Stimulated activated CD4-positive, alpha-beta T cell treated with anti-CD3 and anti-CD28 coated beads, Interleukin-15, amount 100 ng/mL, for 24 hours (primary cell): Measurements from ENCODE around the gene NFATC1.
"Not testable (repeated sequence)": the region's sequence is repeated elsewhere in the genome, so short reads cannot be mapped to it uniquely, and the experiment has no call there.

Source experiments
- DNase-seq: peaks from one replicate; pipeline ENCODE4 v3.0.0-alpha.2; 2020

NFATC1 gene

GRCh38 chr18:79375441-79376154 is 20.1 kb upstream of the NFATC1 start:
- DNase-seq = no peak

DNA sequence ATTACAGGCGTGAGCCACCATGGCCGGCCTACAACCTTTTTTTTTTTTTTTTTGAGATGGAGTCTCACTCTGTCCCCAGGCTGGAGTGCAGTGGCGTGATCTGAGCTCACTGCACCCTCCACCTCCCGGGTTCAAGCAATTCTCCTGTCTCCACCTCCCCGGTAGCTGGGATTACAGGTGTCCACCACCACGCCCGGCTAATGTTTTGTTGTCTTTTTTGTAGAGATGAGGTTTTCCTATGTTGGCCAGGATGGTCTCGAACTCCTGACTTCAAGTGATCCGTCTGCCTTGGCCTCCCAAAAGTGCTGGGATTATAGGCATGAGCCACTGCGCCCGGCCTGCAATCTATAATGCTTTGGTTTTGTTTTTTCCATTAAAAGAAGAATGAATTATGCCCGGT is 19.1 kb upstream of the NFATC1 start:
- not testable (repeated sequence) for DNase-seq

DNA sequence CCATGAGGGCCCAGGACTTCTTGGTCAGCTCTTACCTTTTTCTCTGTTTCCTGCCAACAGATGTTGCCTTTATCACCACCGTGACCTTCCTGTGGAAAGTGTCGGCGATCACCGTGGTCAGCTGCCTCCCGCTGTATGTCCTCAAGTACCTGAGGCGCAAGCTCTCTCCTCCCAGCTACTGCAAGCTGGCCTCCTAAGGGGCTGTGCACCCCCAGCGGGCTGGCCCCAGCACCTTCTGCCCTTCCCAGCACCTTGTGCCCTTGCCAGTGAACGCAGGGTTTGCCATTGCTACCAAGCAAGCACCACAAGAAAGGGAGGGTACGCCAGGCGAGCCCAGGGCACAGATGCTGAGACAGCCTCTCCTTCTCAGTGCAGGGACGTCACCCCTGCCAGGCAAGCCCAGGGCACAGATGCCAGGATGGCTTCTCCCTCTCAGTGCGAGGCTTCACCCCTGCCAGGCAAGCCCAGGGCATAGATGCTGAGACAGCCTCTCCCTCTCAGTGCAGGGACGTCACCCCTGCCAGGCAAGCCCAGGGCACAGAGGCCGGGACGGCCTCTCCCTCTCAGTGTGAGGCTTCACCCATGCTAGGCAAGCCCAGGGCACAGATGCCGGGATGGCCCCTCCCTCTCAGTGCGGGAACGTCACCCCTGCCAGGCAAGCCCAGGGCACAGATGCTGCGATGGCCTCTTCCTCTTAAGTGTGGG is 18.4 kb upstream of the NFATC1 start:
- DNase-seq = no peak

DNA sequence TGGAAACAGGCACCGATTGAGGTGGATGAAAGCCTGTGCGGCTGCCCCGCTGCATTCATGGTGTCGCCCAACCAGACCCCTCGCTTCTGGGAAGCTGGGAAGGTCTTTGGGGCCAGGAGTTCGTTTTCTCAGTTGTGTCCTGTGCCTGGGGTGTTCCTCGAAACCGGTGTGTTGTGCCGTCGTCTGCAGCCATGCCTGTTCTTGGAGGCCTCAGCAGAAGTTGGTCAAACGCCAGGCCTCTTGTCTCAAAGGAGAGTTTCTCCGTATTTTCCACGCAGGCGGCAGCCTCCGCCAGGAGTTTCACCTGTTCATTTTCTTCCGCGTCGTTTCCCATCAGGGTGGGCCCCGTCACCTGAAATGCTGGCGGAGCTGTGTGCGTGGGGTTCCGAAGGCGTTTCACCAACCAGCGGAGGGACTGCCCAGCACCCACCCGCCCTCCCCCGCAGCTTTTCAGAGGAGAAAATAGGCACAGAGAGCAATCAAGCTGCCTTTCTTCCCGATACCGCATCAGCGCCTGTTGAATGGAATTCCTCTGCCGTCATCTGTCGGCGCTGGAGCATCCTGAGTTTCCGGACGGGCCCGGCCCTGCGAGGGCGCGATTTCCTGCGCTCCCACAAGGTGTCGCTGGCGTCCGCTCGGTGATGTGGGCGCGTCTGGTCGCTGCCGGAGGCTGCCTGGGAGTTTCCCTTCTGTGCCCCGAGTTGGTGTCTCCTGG is 17.0 kb upstream of the NFATC1 start:
- DNase-seq = peak; percentile 86

DNA sequence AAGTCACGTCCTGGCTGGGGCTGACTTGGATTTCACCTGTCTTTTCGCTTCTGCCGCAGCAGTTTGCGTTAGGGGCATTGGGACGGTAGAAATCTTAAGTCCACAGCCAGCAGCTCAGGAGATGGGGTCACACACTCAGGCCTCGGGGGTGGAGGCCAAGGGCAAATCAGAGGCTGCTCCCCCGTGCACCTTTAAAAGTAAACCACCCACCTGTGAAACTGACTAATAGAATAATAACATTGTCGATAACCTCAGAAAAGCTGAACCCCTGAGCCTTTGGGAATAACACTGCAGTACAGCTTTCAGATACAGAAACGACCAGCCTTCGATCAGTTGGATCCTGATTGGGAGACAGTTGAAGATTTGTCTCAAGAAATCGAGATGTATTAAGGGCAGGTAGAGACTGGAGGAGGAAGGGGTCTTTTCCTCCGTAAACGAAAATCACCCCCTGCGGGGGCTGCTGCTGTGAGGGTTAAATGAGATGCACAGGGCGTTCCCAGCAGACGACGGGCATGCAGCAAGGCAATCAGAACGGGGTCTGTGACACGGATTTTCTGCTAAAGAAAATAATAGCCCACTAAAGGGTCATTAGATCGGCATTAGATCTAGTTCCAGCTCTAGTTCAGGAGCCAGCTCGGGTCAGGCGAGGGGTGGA is 16.4 kb upstream of the NFATC1 start:
- no peak for DNase-seq

DNA sequence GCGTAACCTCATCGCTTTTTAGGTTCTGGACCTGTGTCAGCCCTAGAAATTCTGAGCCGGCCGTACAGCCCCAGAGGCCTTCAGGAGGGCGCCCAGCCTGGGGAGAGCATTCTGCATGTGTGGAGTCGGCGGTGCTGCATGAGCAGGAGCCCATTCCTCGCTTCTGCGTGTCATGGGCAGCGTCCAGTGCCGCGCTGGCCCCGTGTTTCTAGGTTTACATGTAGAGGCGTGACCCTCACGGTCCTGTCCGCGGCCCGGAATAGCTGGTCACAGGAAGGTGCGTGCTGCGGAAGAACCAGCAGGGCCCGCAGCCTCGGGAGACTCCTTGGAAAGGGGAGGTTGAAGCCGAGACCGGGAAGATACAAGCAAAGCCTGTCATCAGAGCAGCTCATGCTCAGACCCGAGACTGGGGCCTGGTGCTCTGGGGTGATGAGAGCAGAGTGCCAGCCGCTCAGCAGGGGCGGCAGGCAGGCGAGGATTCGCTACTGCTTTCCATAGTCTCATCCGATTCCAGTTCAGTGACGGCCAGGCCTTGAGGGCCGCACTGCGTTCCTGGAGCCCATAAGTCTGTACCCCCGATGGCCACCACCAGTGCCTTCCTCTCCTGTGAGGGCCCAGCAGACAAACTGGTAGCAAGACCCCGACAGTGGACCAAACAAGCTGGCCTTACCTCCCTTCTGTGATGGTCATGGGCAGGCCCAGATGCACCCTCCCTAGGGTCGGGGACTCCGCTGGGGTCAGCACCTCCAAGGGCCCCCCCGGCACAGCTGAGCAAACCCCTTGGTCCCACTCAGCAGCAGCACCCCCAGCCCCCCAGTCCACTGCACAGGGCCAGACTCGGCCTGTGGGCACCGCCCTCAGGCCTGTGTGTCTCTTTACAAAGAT is 15.6 kb upstream of the NFATC1 start:
- DNase-seq = no peak

GRCh38 chr18:79380816-79381806 is 14.6 kb upstream of the NFATC1 start:
- DNase-seq = peak; percentile 82

DNA sequence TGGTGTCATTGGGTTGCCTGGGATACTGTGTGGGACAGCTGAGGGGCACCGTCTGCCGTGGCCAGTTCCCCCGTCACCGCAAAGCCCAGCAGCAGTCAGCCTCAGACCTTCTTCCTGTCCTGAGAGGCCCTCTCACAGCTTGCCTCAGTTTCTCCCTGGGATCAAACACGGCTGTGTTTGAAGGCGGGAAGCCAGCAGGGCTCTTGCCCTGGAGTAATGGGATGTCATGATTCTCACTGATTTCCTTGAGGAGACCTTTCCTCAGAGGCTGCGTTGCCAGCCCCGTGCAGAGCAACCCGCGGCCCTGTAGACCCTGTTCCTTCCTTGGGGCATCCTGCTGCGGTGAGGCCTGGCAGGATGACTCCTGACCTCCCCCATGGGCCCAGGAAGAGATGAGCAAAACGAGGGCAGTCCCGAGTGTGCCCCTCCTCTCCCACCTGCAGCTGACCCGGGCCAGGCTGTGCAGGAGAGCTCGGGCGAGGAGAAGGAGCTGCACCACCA is 13.9 kb upstream of the NFATC1 start:
- no peak for DNase-seq

GRCh38 chr18:79382681-79383387 is 12.9 kb upstream of the NFATC1 start:
- DNase-seq = no peak

DNA sequence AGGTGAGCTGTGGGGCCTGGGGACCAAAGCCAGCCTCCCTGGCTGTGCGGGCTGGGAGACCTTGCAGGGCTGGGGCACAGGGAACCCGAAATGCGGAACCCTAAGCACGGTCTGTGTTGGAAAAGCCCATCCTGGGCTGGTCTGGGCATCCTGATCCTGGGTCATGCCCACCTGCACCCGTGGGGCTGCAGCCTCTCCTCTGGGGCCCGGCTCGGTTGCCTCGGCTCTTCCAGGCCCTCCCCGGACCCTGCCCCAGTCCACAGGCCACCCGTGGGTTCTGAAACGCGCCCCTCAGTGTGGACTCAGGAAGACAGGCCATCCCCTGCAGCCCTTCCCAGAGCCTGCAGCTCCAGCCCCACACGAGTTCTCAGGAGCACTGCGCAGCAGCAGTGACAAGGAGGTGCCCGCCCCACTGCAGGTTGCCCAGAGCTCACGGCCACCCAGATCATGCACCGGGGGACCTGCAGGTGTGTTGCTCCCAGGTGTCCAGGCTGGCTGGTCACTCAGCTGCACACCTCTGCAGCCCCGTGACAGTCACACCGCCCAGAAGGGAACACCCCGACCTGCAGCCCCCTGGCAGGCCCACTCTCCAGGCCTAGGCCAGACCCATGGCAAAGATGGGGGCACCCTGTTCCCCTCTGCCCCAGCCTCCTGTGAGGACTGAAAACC is 12.2 kb upstream of the NFATC1 start:
- no peak for DNase-seq

- no peak for DNase-seq
Observed at GRCh38 chr18:79384151-79384807, 11.5 kb upstream of the NFATC1 start.

GRCh38 chr18:79384834-79385233 is 10.9 kb upstream of the NFATC1 start:
- DNase-seq = no peak

DNA sequence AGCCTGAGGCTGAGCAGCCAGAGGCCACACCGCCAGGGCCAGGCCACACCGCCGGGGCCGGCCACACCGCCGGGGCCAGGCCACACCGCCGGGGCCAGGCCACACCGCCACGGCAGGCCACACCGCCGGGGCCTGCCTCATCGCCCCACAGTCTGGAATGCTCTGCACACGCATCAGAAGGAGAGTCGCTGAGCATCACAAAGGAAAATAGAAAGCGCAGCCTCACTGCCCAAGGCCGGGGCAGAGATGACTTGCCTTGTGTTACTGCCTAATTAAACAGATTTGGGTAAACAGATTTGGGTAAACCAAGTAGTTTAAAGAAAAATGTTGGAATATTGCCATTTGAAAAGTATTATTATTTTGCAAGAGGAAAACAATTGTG is 10.4 kb upstream of the NFATC1 start:
- DNase-seq = no peak

DNA sequence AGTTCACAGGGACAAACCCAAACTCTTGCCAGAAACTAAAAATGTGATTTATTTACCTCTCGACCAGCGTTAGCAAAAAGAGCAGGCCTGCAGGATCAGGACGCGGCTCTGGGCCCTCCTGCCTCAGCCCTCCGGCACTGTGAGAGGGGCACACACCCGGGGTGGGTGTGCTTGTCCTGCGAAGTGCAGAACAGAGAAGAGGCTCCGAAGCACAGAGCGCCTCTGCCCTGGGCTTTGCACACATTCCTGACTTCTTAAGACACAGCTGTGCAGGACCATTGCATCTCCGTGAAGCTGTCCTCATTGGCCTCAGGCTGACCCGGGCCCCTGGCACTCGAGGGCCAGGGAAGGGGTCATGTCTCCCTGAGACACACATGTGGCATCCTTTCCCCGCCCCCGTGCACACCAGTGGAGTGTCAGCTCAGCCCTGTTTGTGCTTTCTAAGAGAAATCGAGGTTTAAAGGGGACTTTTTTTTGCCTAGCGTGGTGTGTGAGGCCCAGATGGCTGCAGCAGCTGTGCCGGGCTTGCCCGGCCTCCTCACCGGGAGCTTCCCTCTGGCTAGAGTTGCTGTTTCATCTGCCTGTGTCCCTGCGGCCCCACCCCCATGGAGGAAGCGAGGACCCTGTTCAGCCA is 9.9 kb upstream of the NFATC1 start:
- no peak for DNase-seq

GRCh38 chr18:79386547-79386946 is 9.2 kb upstream of the NFATC1 start:
- no peak for DNase-seq

- no peak for DNase-seq
Observed at GRCh38 chr18:79387214-79387613, 8.5 kb upstream of the NFATC1 start.

DNA sequence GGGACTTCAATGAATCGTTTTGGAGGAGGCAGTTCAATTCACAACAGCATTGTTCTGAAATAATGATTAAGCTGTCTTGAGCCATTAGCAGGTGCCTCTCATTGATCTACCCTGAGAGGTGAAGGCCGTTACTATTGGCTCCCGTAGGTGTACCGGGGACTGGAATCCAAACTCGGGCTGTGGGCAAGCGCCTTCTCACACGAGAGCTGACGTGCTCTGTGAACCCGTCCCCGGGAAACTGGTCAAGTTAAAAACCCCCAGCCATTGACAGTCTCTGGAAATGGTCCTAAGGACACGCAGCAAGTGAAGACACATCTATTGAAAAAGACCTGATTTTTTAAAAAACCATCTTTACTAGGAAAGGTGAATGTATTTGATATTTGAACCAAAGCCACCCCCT is 8.1 kb upstream of the NFATC1 start:
- no peak for DNase-seq

GRCh38 chr18:79388043-79388442 is 7.7 kb upstream of the NFATC1 start:
- no peak for DNase-seq

DNA sequence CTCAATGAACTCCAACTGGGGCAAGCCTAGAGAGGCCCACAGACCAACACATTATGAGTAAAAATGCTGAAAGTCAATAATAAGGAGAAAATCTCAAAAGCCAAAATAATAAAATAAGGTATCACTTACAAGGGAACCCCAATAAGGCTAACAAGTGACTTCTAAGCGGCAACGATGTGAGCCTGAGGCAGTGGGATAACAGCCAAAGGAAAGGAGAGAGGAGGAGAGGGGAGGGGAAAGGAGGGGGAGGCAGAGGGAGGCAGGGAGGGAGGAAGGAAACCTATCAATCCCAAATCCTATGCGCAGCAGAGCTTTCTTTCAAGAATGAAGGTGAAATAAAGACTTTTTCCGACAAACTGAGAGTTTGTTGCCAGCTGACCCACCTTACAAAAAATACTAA is 6.0 kb upstream of the NFATC1 start:
- DNase-seq = no peak
